ENCODE data around the gene POU5F2. TPM values are rescaled to one million over a fixed set of nuclear protein-coding genes. Genes with fewer than 3 reads are reported as not detected.

POU5F2 gene
- total RNA-seq, 1 experiment from 2014 or later = 0.22 TPM

GRCh38 chr5:93723005-93723404, 18.4 kb downstream of the POU5F2 start:
- H2BK15ac ChIP-seq (ENCODE audit: low read depth, low read length) = no peak overlapping the region
- no peak overlapping the region for H4K5ac ChIP-seq (ENCODE audit: insufficient read length, low read depth, low read length)
- H2AFZ ChIP-seq (ENCODE audit: low read length) = no peak overlapping the region
- no peaks in the 10 kb centered on the region for H3K27me3 ChIP-seq (ENCODE audit: insufficient read depth, low read length)
- H3K4me3 Mint-ChIP-seq = no peak overlapping the region
- DNase-seq = no peak
- no peak overlapping the region for H3K4ac ChIP-seq (ENCODE audit: low read depth, low read length)
- no peaks in the 10 kb centered on the region for H3K79me2 ChIP-seq (ENCODE audit: insufficient read depth, low read length)
- no peaks in the 10 kb centered on the region for H3K36me3 Mint-ChIP-seq (ENCODE audit: insufficient read depth in 1 of 3, low read depth in 3 of 3)
- no peak overlapping the region for H3T11ph ChIP-seq (ENCODE audit: low read length)
- no peak overlapping the region for H3K56ac ChIP-seq (ENCODE audit: insufficient read length, low read depth, low read length)
- H4K8ac ChIP-seq (replicated peaks; ENCODE audit: insufficient read length, low read depth, low read length) = no peak overlapping the region
- no peaks in the 10 kb centered on the region for H3K23me2 ChIP-seq (ENCODE audit: insufficient read length, low read depth, low read length, poor library complexity, severe bottlenecking)
- no peak overlapping the region for H3K9ac ChIP-seq (ENCODE audit: extremely low read depth, insufficient read length, low read length)
- H2BK12ac ChIP-seq (ENCODE audit: insufficient read length, low read depth, low read length) = no peak overlapping the region
- peaks cover 14 to 37% of the 10 kb centered on the region in 2 experiments for H3K4me1 Mint-ChIP-seq
- H2BK20ac ChIP-seq (ENCODE audit: low read depth, low read length, poor library complexity, severe bottlenecking) = no peak overlapping the region
- no peaks in the 10 kb centered on the region for H4K20me1 ChIP-seq (ENCODE audit: control insufficient read depth, insufficient read depth, insufficient read length)
- H2BK5ac ChIP-seq (ENCODE audit: insufficient read length, low read length) = no peak overlapping the region
- H3K4me1 ChIP-seq (ENCODE audit: insufficient read depth, low read length) = peaks cover 5% of the 10 kb centered on the region
- no peaks in the 10 kb centered on the region for H3K27me3 Mint-ChIP-seq (ENCODE audit: low read depth)
- no peak overlapping the region for H3K18ac ChIP-seq (ENCODE audit: insufficient read length, low read depth, low read length)
- H2AK5ac ChIP-seq (ENCODE audit: insufficient read length, low read length) = no peak overlapping the region
- H3K14ac ChIP-seq (ENCODE audit: insufficient read depth, low read length) = no peak overlapping the region
- H3K4me2 ChIP-seq (ENCODE audit: insufficient read depth, insufficient read length, low read length) = no peak overlapping the region
- H3K23ac ChIP-seq (ENCODE audit: insufficient read length, low read depth, low read length) = no peak overlapping the region
- H3K9me3 ChIP-seq (ENCODE audit: control insufficient read depth, low read depth, low read length) = no peaks in the 10 kb centered on the region
- no peak overlapping the region for H2BK120ac ChIP-seq (ENCODE audit: low read depth, low read length, poor library complexity, severe bottlenecking)
- H3K9me3 Mint-ChIP-seq = no peaks in the 10 kb centered on the region
- no peak overlapping the region for H3K27ac ChIP-seq (ENCODE audit: insufficient read length, low read depth, low read length)
- H3K79me1 ChIP-seq (ENCODE audit: insufficient read depth, low read depth, low read length, poor library complexity, severe bottlenecking) = no peaks in the 10 kb centered on the region
- no peak for TF ChIP-seq CTCF (conservative IDR thresholded peaks at IDR 0.05)
- H3K27ac Mint-ChIP-seq = no peak overlapping the region
- no peak overlapping the region for H4K91ac ChIP-seq (ENCODE audit: insufficient read length, low read depth, low read length)

Data from H9 (cell line).